Caco-2 (cell line): ENCODE results near the gene GSK3B. TPM values are rescaled to one million over a fixed set of nuclear protein-coding genes. Genes with fewer than 3 reads are reported as not detected.

Experiments used
- BruUV-seq: library from RNA; stranded (reverse); fragments of 400-500 nt; replicated peaks from 2 replicates; lab custom pipeline; 2021; lab: Mats Ljungman, UMichigan
- CTCF ChIA-PET: fragments of 300-600 bp; sonication (Branson Sonifier 250); formaldehyde crosslinking; loops from one replicate; lab custom pipeline; 2022; ENCODE audit warnings: antibody characterized with exemption; lab: Charles Lee
- POLR2A ChIA-PET: fragments of 300-600 bp; sonication (Branson Sonifier 250); formaldehyde crosslinking; loops from one replicate; lab custom pipeline; 2022; ENCODE audit warnings: antibody characterized with exemption; lab: Charles Lee
- DNase-seq, 2 experiments: peaks; one replicate each; pipeline versions ENCODE4 v3.0.0 to v3.0.0-alpha.2; 2020 to 2022
- H3K27me3 ChIP-seq: replicated peaks from 2 replicates; pipeline ENCODE4 v1.6.0; 2011; ENCODE audit warnings: low read length; ENCODE audit not compliant: control insufficient read depth, insufficient read depth
- H3K36me3 ChIP-seq: 2 replicates; pipeline ENCODE4 v1.5.1; 2011; ENCODE audit warnings: low read length; ENCODE audit not compliant: control insufficient read depth, insufficient read depth
- H3K4me1 ChIP-seq: fragments of 250-450 bp; sonication (Bioruptor Pico); 2 replicates; pipeline ENCODE4 v1.5.1; 2020; ENCODE audit warnings: mild to moderate bottlenecking
- H3K4me3 ChIP-seq: 2 replicates; pipeline ENCODE4 v1.5.1; 2011; ENCODE audit warnings: low read depth, mild to moderate bottlenecking, control low read depth, low read length
- H3K9me3 ChIP-seq: fragments of 250-450 bp; sonication (Bioruptor Pico); 2 replicates; pipeline ENCODE4 v1.5.1; 2020; ENCODE audit warnings: mild to moderate bottlenecking, moderate library complexity
- H3K27ac Mint-ChIP-seq: one replicate; pipeline ENCODE4 v1.8.0; 2022; ENCODE audit warnings: mixed read lengths; ENCODE audit not compliant: unreplicated experiment
- H3K27me3 Mint-ChIP-seq: one replicate; pipeline ENCODE4 v1.8.0; 2022; ENCODE audit warnings: mixed read lengths; ENCODE audit not compliant: insufficient read depth, unreplicated experiment
- H3K36me3 Mint-ChIP-seq: one replicate; pipeline ENCODE4 v1.8.0; 2022; ENCODE audit warnings: mild to moderate bottlenecking, mixed read lengths; ENCODE audit not compliant: insufficient read depth, unreplicated experiment
- H3K4me1 Mint-ChIP-seq: one replicate; pipeline ENCODE4 v1.8.0; 2022; ENCODE audit warnings: low read depth, mixed read lengths; ENCODE audit not compliant: unreplicated experiment
- H3K4me3 Mint-ChIP-seq: one replicate; pipeline ENCODE4 v1.8.0; 2022; ENCODE audit warnings: mild to moderate bottlenecking, moderate library complexity, mixed read lengths; ENCODE audit not compliant: unreplicated experiment
- H3K9me3 Mint-ChIP-seq: one replicate; pipeline ENCODE4 v1.8.0; 2022; ENCODE audit warnings: mixed read lengths; ENCODE audit not compliant: unreplicated experiment
- CTCF ChIP-seq, 2 experiments: fragments of 200-600 bp in 1 of 2; IDR thresholded peaks; 1 replicate in 1 of 2; 2 replicates in 1 of 2; pipeline versions ENCODE4 v1.5.1 to v1.8.0; 2011 to 2022; ENCODE audit warnings: antibody characterized with exemption in 1 of 2, control low read depth in 1 of 2, inconsistent platforms in 1 of 2, low read depth in 1 of 2, low read length in 1 of 2, mild to moderate bottlenecking in 1 of 2, moderate library complexity in 1 of 2; ENCODE audit not compliant: insufficient read depth in 1 of 2, severe bottlenecking in 1 of 2, unreplicated experiment in 1 of 2
- intact Hi-C: fragments of 100-400 bp; cut with micrococcal nuclease; formaldehyde crosslinking; loops from one replicate; pipeline ENCODE4 v1.10.0; 2022; ENCODE audit not compliant: unreplicated experiment
- total RNA-seq: library from RNA; stranded (reverse); gene quantifications from 2 replicates; pipeline ENCODE4 v1.2.3, GENCODE V29; 2022

GSK3B gene
- total RNA-seq, 1 experiment from 2014 or later = 55.2 TPM

GRCh38 chr3:119945291-119945690, 149.0 kb downstream of the GSK3B start:
- Histone ChIP-seq H3K9me3 (no peaks in the 10 kb centered on the region), H3K27me3 (no peaks in the 10 kb centered on the region), H3K4me3 (no peak overlapping the region), H3K4me1 (peaks cover 5% of the 10 kb centered on the region), H3K36me3 (no peaks in the 10 kb centered on the region)
- no peaks in the 10 kb centered on the region for H3K27me3 Mint-ChIP-seq
- CTCF ChIA-PET = no interaction called here
- POLR2A ChIA-PET = no interaction called here
- H3K9me3 Mint-ChIP-seq = no peaks in the 10 kb centered on the region
- H3K4me1 Mint-ChIP-seq = peaks cover 11% of the 10 kb centered on the region
- no peak for TF ChIP-seq CTCF (IDR thresholded peaks at IDR 0.05; ENCODE audit: insufficient read depth in 1 of 2, low read depth in 1 of 2, low read length in 1 of 2, severe bottlenecking in 1 of 2, unreplicated experiment in 1 of 2)
- BruUV-seq = no TSS peak
- intact Hi-C loops = no loop called here
- peaks cover 5% of the 10 kb centered on the region for H3K36me3 Mint-ChIP-seq
- no peak overlapping the region for H3K4me3 Mint-ChIP-seq
- H3K27ac Mint-ChIP-seq = no peak overlapping the region
- no peak for DNase-seq

DNA sequence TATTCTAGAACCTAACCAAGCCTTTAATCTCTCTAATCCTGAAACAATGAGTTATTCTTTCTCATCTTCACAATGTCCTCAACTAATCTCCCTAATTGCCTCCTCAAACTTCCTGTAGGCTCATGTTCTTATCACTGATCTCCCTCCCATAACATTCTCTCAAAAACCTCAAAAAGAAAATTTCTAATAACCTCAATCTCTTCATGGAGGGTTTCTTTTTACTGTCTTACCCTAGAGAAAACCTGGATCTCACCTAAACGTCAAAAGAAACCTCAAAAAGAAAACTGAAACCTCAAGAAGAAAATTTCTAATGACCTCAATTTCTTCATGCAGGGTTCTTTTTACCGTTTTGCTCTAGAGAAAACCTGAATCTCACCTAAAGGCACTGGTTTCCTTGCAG, 150.2 kb downstream of the GSK3B start:
- intact Hi-C loops = no loop called here
- no peak for DNase-seq
- H3K36me3 ChIP-seq = no peaks in the 10 kb centered on the region
- Mint-ChIP-seq H3K4me3 (no peak overlapping the region), H3K36me3 (peaks cover 5% of the 10 kb centered on the region), H3K9me3 (no peaks in the 10 kb centered on the region), H3K4me1 (peaks cover 8% of the 10 kb centered on the region), H3K27ac (no peak overlapping the region), H3K27me3 (no peaks in the 10 kb centered on the region)
- H3K9me3 ChIP-seq = no peaks in the 10 kb centered on the region
- TF ChIP-seq CTCF (IDR thresholded peaks at IDR 0.05; ENCODE audit: insufficient read depth in 1 of 2, low read depth in 1 of 2, low read length in 1 of 2, severe bottlenecking in 1 of 2, unreplicated experiment in 1 of 2) = no peak
- H3K4me3 ChIP-seq = no peak overlapping the region
- ChIA-PET POLR2A (no interaction called here), CTCF (no interaction called here)
- H3K27me3 ChIP-seq = no peaks in the 10 kb centered on the region
- H3K4me1 ChIP-seq = peaks cover 2% of the 10 kb centered on the region
- no TSS peak for BruUV-seq

- TF ChIP-seq CTCF (IDR thresholded peaks at IDR 0.05; ENCODE audit: insufficient read depth in 1 of 2, low read depth in 1 of 2, low read length in 1 of 2, severe bottlenecking in 1 of 2, unreplicated experiment in 1 of 2) = no peak
- Histone ChIP-seq H3K36me3 (no peaks in the 10 kb centered on the region), H3K9me3 (no peaks in the 10 kb centered on the region), H3K27me3 (no peaks in the 10 kb centered on the region), H3K4me1 (no peaks in the 10 kb centered on the region), H3K4me3 (no peak overlapping the region)
- no peak overlapping the region for H3K4me3 Mint-ChIP-seq
- H3K27me3 Mint-ChIP-seq = no peaks in the 10 kb centered on the region
- BruUV-seq = no TSS peak
- H3K4me1 Mint-ChIP-seq = peaks cover 13% of the 10 kb centered on the region
- H3K9me3 Mint-ChIP-seq = no peaks in the 10 kb centered on the region
- CTCF ChIA-PET = no interaction called here
- H3K27ac Mint-ChIP-seq = no peak overlapping the region
- POLR2A ChIA-PET = no interaction called here
- intact Hi-C loops = no loop called here
- H3K36me3 Mint-ChIP-seq = peaks cover 5% of the 10 kb centered on the region
- DNase-seq = no peak
These were observed 155.2 kb downstream of the GSK3B start for GRCh38 chr3:119939077-119939476.
